Measurements from ENCODE around the gene MAEL.

DNA sequence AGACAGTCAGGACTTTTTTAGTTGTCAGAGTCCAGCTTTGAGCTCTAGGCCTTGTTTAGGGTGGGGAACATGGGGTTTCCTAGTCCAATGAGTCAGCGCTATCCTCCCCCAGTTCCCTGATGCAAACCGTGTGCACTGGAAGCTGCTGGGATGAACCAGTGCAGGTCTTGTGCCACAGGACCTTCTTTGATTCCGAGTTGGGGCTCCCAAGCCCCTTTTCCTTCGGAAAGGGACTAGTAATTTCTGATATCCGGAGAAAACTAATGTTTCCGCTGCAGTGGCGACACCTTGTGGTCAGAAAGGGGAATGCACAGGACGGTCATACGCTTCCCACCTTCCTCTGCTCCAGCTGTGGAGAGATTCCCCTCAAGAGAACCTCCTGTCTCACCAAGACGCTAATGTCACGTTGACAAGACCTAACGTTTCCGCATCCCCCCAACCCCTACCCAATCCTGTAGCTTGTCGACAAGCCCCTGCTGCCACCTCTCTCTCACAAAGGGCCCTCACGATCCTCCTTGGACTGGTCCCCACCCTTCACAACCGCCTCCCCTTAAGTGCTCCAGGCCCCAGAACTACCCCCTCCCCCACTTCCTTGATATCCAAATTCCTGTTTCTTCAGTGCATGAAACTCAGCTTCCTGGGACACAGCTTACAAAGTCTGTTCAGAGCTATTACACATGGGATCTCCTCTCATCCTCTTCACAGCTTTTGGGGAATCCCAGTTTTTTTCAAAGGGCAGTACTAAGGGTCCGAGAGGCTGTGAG lies 70.1 kb downstream of the MAEL start:
- TF ChIP-seq POLR2AphosphoS5 (IDR thresholded peaks at IDR 0.05; ENCODE audit: low read depth) = no peak
- TF ChIP-seq, protein P1, sequence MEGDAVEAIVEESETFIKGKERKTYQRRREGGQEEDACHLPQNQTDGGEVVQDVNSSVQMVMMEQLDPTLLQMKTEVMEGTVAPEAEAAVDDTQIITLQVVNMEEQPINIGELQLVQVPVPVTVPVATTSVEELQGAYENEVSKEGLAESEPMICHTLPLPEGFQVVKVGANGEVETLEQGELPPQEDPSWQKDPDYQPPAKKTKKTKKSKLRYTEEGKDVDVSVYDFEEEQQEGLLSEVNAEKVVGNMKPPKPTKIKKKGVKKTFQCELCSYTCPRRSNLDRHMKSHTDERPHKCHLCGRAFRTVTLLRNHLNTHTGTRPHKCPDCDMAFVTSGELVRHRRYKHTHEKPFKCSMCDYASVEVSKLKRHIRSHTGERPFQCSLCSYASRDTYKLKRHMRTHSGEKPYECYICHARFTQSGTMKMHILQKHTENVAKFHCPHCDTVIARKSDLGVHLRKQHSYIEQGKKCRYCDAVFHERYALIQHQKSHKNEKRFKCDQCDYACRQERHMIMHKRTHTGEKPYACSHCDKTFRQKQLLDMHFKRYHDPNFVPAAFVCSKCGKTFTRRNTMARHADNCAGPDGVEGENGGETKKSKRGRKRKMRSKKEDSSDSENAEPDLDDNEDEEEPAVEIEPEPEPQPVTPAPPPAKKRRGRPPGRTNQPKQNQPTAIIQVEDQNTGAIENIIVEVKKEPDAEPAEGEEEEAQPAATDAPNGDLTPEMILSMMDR (IDR thresholded peaks at IDR 0.05; ENCODE audit: insufficient read depth, low read length) = peak; percentile 96
- TF ChIP-seq, protein P2, sequence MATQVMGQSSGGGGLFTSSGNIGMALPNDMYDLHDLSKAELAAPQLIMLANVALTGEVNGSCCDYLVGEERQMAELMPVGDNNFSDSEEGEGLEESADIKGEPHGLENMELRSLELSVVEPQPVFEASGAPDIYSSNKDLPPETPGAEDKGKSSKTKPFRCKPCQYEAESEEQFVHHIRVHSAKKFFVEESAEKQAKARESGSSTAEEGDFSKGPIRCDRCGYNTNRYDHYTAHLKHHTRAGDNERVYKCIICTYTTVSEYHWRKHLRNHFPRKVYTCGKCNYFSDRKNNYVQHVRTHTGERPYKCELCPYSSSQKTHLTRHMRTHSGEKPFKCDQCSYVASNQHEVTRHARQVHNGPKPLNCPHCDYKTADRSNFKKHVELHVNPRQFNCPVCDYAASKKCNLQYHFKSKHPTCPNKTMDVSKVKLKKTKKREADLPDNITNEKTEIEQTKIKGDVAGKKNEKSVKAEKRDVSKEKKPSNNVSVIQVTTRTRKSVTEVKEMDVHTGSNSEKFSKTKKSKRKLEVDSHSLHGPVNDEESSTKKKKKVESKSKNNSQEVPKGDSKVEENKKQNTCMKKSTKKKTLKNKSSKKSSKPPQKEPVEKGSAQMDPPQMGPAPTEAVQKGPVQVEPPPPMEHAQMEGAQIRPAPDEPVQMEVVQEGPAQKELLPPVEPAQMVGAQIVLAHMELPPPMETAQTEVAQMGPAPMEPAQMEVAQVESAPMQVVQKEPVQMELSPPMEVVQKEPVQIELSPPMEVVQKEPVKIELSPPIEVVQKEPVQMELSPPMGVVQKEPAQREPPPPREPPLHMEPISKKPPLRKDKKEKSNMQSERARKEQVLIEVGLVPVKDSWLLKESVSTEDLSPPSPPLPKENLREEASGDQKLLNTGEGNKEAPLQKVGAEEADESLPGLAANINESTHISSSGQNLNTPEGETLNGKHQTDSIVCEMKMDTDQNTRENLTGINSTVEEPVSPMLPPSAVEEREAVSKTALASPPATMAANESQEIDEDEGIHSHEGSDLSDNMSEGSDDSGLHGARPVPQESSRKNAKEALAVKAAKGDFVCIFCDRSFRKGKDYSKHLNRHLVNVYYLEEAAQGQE (IDR thresholded peaks at IDR 0.05; ENCODE audit: insufficient replicate concordance, low read depth) = no peak
- TF ChIP-seq SPI1 (IDR thresholded peaks at IDR 0.05; ENCODE audit: borderline replicate concordance, low read depth) = no peak
- no peak for TF ChIP-seq GABPA (IDR thresholded peaks at IDR 0.05; ENCODE audit: low read depth)

All from HL-60 (cell line).